NCI-H2107 treated with DMSO at 0.1 percent for 48 hours (cell line): ENCODE measurements around the gene ITIH2.
"Not testable (repeated sequence)": the region's sequence is repeated elsewhere in the genome, so short reads cannot be mapped to it uniquely, and the experiment has no call there.

Experiments used
- DNase-seq: peaks from one replicate; lab custom pipeline; 2025; ENCODE audit not compliant: unreplicated experiment; lab: John Stamatoyannopoulos, UW

The ITIH2 gene

DNA sequence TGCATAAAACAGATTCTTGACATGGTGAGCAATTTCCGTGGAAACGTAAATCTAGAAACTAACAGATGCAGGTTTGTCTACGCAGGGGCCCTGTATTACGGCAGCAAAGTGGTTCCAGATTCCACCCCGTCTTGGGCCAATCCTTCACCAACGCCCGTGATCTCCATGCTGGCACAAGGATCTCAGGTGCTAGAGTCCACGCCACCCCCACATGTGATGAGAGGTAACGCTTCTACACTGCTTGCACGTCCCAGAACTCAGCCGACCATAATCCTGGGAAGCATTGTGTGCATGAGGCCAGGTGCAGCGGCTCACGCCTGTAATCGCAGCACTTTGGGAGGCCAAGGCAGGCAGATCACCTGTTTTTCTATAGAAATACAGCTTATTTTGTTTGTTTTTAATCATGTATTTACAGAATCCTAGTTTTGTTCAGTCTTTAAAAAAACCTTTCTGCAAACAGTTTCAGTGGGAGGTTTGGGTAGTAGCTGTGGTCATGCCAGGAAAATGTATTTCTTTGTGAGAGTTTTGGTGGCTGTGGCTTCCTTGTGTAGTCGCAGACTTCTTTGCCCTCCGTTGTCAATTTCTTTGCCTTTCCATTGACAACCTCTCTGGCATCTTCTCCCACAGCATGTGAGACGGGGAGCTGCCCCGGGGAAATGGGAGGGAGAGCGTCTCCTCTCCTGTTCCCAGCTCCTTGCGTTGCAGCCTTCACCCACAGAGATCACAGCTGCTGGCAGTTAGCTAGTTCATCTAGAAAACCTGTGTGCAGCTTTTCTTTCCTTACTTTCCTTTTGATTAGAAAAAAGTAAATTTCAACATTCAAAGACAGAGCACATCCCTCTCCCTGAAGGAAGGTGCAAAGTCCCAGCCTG is 35.7 kb downstream of the ITIH2 start:
- peak; percentile 31 for DNase-seq

DNA sequence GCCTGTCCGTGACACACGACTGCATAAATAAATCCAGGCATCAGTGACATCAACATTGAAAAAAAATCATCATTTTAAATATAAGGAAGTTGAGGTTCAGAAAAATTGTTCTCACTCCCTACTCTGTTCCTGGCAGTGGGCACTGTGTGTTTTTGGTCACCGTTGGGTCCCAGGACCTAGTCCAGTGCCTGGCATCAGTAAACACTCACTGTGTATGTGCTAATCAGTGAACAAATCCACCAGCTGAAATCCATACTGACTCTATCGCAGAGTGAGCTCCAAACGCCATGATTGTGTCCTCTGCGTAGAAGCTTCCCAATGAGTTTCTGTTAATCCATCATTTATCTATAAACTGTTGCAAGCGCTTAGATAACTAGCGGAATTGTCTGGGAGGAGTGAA is 41.2 kb downstream of the ITIH2 start:
- DNase-seq, result no peak

DNA sequence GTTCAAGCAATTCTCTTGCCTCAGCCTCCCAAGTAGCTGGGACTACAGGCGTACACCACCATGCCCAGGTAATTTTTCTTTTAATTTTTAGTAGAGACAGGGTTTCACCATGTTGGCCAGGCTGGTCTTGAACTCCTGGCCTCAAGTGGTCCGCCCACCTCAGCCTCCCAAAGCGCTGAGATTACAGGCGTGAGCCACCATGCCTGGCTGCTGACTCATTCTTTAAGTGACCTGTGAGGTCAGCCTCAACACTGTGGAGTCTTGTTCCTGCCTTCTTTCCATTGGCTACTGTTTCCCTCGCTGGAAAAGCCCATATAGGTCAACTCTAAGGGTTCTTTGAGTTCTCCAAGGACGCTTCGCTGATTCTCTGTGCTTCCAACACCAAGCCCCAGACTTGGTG is 45.5 kb downstream of the ITIH2 start:
- not testable (repeated sequence) for DNase-seq

DNA sequence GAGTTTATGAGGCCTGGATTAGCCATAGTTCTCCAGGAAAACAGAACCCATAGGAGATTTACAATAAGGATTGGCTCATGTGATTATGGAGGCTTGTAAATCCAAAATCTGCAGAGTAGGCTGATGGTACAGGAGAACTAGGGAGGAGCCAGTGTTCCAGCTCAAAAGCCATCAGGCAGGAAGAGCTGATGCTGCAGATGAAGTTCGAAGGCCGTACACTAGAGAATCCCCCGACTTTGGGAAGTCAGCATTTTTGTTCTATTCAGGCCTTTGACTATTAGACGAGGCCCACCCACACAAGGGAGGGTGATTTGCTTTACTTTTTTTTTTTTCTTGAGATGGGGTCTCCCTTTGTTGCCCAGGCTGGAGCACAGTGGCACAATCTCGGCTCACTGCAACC is 47.1 kb downstream of the ITIH2 start:
- no peak for DNase-seq

DNA sequence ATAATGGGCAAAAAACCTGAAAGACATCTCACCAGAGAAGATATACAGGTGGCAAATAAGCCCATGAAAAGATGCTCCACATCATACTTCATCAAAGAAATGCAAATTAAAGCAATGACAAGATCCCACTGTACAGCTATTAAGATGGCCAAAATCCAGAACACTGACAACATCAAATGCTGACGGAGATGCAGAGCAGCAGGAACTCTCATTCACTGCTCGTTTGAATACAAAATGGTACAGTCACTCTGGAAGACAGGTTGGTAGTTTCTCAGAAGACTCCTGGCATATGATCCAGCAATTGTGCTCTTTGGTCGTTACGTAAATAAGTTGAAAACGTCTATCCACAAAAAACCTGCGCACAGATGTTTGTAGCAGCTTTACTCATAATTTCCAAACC is 49.1 kb downstream of the ITIH2 start:
- no peak for DNase-seq

DNA sequence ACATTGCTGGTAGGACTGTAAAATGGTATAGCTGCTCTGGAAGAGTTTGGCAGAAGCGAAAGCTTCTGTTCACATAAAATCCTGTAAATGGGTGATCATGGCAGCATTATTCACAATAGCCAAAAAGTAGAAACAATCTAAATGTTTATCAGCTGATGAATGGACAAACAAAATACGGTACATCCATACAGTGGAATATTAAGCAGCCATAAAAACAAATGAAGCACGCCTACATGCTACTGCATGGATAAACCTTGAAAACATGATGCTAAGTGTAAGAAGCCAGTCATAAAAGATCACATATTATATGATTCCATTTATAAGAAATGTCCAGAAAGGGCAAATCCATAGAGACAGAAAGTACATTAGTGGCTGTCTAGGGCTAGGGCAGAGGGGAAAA is 52.0 kb downstream of the ITIH2 start:
- DNase-seq, result no peak

DNA sequence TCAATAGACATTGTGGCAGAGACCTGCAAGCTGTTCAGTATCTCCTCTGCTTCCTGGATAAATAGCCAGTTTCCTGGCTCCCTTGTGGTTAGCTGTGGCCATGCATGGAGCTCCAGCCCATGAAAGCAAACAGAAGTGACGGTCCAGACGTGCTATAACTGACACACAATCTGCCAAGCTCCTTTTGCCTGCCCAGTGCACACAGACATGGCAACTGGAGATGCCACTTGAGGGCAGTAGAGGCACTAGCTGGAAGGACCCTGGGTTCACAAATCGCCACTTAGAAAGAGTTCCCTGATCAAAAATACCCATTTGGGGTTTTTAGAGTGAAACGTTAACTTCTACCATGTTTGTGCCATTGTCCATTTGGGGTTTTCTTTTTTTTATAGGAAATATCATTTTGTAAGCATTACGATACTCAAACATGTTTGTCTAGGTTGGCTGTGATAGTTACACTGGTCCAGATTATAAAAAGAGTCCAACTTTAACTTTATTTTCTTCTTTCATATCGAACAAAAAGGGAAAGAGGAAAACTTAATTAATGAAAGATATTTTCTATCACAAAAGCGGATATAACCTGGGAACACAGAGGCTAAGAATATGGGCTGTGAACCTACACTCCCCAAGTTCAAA is 53.4 kb downstream of the ITIH2 start:
- DNase-seq, result no peak

DNA sequence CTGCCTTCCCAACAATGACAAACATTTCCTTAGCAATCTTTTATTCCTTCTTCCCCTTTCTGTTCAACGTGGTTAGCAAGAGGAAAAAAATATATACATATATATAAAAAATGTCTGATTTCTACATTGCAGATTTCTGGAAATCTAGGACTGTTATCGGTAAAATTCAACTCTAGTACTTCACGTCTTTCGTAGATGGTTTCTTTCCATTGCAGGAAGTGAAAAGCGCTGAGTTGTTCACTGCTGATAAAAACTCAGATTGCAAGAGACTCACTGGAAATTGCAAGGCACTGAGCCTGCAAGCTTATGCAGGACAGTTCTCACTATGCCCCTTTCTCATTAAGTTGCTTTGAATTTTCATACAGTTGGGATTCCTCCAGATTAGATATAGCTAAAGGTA is 60.8 kb downstream of the ITIH2 start:
- DNase-seq, result no peak

DNA sequence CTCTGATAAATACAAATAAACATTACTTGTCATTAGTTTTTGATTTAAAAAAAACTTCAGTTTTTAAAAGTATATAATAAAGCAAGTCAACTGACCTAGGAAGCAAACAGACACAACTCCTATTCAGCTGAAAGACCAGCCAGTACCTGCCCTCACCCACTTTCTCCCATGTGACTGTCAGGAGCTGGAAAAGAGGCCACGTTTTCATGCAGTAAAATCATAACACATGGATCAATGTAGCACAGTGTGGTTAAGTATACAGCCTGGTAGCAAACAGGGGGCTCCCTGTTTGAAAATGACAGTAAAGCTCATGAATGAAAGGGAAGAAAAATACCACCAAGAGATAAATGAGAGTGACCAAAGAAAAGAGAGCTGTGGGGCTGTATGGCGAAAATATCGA is 63.1 kb downstream of the ITIH2 start:
- no peak for DNase-seq

DNA sequence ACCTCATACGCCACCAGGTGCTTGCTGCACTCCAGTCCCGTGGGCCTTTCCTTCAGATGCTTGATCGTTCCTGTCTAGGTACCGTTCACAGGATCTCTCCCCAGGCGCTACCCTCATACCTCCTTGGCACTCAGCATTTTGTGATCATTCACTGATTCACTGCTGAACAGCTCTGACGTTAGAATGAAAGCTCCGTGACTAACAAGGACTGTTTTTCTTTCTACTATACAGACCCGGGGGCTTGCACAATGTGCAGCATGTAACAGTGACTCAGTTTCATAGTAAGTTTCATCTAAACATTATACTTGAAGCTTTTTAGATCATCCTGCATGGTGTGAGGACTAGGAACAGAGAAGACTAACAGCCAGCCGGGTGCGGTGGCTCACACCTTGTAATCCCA is 64.1 kb downstream of the ITIH2 start:
- DNase-seq, result no peak

DNA sequence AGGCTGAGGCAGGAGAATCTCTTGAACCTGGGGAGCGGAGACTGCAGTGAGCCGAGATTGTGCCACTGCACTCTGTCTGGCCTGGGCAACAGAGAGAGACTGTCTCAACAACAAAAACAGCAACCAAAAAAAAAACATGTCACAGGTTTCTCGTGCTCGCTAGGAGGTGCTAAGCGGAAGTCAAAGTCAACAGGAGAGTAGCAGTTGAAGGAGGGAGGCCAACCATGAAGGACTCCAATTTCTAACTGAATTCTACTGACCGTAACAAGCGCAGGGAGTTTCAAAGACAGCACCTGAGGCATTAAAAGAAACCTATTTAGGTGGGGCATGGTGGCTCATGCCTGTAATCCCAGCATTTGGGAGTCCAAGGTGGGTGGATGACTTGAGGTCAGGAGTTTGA is 65.3 kb downstream of the ITIH2 start:
- no peak for DNase-seq

DNA sequence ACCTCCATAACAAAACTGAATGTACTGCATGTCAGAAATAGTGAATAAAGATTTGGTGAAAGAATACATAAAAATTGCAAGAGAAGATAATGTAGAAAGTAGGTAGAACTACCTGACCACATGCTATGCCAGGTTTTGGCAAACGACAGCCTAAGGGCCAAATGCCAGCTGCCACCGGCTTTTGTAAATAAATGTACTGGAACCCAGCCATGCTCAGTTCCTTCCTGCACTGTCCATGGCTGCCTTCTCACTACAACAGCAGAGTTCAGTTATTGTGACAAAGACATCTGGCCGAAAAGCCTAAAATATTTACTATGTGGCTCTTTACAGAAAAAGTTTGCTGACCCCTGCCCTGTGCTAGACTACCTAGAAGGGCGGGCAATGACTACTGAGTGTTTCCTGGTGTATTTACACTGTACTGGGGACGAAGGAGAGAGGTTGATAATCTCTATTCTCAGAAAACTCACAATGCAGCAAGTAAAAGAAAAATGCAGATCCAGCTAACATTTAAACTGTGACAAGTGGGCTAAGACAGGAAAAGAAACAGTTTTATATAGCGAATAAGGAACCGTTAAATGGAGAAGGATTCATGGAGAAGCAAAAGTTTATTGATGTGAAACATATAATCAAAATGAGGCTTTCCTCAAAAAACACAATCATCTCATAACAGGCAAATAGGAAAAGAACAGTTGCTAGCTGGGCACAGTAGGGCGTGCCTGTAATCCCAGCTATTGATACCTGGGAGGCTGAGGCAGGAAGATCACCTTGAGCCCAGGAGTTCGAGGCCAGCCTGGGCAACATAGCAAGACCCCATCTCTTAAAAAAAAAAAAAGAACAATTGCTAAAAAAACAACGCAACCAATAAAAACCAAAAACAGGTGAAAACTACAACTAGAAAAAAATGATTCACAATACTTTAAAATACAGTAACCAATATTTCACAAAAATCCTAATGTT is 71.0 kb downstream of the ITIH2 start:
- DNase-seq, result no peak

DNA sequence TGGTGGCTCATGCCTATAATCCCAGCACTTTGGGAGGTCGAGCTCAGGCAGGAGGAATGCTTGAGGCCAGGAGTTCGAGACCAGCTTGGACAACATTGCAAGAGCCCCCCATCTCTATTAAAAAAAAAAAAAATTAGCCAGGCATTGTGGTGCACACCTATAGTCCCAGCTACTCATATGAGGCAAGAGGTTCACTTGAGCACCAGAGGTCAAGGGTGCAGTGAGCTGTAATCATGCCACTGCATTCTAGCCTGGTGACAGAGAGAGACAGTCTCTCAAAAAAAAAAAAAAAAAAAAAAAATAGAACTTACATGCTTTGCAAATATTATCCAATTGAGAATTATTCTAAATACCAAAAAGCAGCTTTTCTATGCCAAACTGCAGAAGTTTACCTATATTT is 73.7 kb downstream of the ITIH2 start:
- DNase-seq, result no peak

DNA sequence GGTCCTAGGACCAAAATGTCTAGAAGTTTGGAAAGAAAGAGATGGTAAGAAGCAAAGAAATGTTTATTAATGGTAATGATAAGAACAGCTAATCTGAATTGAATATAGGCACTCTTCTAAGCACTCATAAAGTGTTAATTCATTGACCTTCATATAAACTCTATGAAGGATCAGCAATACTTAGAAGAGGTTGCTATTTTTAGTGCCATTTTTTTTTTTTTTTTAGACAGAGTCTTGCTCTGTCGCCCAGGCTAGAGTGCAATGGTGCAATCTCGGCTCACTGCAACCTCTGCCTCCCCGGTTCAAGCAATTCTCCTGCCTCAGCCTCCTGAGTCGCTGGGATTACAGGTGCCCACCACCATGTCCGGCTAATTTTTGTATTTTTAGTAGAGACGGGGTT is 79.1 kb downstream of the ITIH2 start:
- not testable (repeated sequence) for DNase-seq

DNA sequence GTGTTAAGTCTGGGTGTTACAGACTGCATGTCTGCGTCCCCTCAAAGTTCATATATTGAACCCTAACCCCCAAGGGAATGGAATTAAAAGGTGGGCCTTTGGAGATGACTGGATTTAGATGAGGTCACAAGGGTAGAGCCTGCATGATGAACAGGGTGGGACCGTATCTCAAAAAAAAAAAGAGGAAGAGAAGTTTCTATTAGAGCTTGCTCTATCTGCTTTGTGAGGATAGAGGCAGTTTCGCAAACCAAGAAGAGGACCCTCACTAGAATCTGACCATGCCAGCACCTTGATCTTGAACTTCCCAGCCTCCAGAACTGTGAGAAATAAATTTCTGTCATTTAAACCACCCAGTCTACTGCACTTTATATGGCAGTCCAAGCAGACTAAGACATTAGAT is 83.3 kb downstream of the ITIH2 start:
- DNase-seq, result no peak

DNA sequence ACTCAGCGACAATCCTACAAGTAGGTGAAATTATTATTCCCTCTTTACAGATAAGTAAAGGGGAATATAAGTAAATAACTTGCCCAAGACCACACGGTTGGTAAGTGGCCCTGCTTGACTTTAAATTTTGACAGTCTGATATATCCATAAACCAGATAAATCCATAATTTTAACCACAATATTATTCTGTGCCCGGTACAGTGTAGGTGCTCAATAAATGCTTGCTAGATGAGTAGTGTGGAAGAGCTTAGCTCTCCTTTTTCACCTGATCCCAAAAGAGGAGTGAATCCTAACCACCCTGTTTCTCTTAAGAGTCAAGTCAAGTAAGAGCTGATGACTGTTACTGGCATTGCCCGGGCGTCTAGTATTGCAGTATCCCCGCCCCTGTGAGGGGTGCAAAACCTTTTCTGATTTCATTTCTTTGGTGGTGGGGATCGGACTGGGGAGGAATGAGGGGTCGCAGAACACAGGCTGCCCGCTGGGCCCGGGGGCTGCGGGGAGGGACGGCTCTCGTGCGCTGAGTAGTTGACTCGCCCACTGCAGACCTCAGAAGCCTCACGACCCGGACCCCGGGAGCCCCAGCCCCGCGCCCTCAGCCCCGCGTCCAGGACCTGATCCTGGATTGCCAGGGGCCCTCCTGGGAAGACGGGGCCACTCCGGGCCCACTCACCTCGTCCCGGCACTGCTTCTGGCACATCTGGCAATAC is 84.2 kb downstream of the ITIH2 start:
- DNase-seq, result no peak

DNA sequence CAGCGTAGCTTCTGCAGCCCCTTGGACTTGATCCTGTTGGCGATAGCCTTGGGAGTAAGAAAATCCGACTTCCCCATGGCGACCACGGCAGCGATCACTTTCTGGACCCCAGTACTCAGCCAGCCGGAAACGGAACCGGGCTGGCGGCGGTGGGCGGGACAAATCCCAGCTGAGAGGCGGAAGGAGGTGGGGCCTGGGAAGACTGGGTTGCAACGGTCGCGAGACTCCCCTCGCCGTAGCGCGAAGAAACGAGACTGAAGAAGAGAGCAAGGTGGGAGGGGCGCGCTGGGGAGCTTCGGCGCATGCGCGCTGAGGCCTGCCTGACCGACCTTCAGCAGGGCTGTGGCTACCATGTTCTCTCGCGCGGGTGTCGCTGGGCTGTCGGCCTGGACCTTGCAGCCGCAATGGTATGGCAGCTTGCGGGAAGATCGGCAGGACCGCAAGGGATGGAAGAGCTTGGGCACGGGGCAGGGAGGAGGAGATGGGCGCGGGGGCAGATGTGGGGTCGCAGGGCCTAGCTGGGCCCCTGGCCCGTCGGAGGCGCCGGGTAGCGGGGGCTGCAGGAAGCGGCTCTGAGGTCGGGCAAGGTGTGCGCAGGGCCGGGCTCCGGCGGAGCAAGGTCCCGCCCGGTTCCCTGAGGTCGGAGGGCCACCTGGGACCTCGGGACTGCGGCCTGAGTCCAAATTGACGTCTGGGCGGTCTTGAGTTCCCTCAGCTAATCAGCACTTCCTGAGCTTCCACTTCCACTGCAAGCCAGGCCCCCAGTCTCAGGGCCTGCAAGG is 84.9 kb downstream of the ITIH2 start, which contains the start of the genes ATP5F1C and KIN:
Gene ATP5F1C, plus strand, starts transcription at position 321 of the 782 bp plus-strand sequence. Its CDS starts 31 bp downstream, at position 352.
Gene KIN, minus strand, starts transcription at position 137 of the 782 bp plus-strand sequence. Its CDS starts 60 bp downstream, at position 77.
- peak; percentile 73 for DNase-seq

DNA sequence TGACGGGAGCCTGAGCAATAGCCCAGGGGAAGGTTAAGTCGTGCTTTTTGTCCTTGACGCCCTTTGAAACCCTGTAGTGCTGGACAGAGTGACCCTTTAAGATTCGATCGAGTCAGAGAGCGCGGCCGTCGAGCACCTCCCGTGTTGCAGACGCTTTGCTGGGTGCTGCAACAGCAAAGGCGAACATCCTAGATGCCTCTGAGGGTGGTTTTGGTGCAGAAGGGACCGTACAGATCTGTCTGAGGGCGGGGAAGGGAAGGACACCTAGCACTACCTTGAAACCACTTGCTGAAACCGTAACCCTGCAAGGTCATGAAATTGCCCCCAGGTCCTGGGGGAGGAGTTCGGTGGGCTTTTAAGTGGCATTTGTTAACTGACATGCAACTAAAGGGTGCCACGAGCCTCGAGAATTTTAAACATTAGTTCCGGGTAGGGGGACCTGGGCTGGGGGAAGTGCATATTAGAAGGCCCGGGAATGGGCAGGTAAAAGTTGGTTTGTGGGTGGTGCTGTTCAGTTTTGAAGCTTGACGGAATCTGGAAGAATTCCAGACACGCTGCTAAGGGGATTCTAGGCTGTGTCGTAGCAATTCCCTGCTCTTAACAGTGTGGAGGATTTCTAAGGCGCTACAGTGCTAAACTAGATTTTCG is 85.6 kb downstream of the ITIH2 start:
- no peak for DNase-seq

DNA sequence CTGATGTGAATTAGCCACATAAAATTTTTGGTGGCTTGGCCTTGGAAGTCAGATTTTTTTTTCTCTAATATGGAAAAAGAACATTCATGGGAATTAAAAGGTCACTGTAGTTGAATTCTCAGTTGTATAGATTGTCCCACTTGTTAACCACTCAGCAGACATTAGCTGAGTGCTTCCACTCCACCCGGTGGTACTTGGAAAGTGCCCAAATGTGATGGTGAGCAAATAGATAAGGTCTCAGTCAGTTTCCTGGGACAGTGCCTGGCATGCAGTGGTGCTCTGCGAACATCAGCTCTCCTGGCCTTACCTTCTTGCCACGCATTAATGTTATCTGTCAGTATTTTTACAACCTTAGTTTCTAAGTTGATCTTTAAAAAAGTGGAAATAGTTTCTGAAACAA is 86.3 kb downstream of the ITIH2 start:
- DNase-seq, result no peak
